ENCODE measurements around the gene KRT15. TPM values are rescaled to one million over a fixed set of nuclear protein-coding genes. Genes with fewer than 3 reads are reported as not detected.

Gene KRT15
- total and polyA plus RNA-seq, 9 of the 15 experiments (the other 6 are each of a cell fraction or from before 2014, with no cell fraction given) = 0.28 to 4.4 (median 0.56) TPM

DNA sequence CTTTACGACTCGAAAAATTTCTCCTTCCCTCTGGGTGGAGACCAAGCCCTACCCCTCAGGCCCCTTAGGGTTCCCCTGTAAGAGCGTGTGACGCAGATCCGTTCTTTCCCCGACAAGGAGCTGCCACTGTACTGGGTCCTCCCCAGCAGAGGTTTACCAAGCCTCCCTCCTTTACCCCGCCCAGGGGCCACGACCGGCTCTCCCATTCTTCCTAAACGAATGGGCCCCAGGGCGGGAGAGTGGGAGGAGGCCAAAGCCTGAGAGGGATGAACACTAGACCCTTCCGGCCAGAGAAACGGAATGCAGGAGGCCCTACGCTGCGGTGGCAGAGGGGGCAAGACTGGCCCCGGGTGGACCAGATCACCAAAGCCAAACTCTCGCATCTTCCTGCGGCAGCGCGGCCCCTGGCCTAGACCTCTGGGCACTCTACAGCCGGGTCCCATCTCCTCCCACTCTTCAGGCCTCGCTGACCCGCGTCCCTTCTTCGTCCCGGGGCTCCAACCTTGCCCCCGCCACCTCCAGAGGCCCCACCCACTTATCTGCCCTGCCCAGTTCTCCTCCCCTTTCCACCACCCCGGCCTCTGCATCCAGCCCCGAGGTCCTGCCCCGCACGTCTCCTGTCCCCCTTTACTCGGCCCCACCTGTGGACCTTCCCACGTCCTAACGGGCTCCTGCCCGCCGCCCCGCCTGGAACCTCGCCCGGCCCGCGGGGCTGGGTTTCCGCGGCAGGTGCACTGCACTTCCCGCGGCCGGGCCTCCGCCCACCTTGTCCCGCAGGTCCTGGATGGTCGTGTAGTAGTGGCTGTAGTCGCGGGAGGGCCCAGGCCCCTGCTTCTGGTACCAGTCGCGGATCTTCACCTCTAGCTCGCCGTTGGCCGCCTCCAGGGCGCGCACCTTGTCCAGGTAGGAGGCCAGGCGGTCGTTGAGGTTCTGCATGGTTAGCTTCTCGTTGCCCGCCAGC is 8.7 kb upstream of the KRT15 start (continued):
- TF ChIP-seq, protein P1, sequence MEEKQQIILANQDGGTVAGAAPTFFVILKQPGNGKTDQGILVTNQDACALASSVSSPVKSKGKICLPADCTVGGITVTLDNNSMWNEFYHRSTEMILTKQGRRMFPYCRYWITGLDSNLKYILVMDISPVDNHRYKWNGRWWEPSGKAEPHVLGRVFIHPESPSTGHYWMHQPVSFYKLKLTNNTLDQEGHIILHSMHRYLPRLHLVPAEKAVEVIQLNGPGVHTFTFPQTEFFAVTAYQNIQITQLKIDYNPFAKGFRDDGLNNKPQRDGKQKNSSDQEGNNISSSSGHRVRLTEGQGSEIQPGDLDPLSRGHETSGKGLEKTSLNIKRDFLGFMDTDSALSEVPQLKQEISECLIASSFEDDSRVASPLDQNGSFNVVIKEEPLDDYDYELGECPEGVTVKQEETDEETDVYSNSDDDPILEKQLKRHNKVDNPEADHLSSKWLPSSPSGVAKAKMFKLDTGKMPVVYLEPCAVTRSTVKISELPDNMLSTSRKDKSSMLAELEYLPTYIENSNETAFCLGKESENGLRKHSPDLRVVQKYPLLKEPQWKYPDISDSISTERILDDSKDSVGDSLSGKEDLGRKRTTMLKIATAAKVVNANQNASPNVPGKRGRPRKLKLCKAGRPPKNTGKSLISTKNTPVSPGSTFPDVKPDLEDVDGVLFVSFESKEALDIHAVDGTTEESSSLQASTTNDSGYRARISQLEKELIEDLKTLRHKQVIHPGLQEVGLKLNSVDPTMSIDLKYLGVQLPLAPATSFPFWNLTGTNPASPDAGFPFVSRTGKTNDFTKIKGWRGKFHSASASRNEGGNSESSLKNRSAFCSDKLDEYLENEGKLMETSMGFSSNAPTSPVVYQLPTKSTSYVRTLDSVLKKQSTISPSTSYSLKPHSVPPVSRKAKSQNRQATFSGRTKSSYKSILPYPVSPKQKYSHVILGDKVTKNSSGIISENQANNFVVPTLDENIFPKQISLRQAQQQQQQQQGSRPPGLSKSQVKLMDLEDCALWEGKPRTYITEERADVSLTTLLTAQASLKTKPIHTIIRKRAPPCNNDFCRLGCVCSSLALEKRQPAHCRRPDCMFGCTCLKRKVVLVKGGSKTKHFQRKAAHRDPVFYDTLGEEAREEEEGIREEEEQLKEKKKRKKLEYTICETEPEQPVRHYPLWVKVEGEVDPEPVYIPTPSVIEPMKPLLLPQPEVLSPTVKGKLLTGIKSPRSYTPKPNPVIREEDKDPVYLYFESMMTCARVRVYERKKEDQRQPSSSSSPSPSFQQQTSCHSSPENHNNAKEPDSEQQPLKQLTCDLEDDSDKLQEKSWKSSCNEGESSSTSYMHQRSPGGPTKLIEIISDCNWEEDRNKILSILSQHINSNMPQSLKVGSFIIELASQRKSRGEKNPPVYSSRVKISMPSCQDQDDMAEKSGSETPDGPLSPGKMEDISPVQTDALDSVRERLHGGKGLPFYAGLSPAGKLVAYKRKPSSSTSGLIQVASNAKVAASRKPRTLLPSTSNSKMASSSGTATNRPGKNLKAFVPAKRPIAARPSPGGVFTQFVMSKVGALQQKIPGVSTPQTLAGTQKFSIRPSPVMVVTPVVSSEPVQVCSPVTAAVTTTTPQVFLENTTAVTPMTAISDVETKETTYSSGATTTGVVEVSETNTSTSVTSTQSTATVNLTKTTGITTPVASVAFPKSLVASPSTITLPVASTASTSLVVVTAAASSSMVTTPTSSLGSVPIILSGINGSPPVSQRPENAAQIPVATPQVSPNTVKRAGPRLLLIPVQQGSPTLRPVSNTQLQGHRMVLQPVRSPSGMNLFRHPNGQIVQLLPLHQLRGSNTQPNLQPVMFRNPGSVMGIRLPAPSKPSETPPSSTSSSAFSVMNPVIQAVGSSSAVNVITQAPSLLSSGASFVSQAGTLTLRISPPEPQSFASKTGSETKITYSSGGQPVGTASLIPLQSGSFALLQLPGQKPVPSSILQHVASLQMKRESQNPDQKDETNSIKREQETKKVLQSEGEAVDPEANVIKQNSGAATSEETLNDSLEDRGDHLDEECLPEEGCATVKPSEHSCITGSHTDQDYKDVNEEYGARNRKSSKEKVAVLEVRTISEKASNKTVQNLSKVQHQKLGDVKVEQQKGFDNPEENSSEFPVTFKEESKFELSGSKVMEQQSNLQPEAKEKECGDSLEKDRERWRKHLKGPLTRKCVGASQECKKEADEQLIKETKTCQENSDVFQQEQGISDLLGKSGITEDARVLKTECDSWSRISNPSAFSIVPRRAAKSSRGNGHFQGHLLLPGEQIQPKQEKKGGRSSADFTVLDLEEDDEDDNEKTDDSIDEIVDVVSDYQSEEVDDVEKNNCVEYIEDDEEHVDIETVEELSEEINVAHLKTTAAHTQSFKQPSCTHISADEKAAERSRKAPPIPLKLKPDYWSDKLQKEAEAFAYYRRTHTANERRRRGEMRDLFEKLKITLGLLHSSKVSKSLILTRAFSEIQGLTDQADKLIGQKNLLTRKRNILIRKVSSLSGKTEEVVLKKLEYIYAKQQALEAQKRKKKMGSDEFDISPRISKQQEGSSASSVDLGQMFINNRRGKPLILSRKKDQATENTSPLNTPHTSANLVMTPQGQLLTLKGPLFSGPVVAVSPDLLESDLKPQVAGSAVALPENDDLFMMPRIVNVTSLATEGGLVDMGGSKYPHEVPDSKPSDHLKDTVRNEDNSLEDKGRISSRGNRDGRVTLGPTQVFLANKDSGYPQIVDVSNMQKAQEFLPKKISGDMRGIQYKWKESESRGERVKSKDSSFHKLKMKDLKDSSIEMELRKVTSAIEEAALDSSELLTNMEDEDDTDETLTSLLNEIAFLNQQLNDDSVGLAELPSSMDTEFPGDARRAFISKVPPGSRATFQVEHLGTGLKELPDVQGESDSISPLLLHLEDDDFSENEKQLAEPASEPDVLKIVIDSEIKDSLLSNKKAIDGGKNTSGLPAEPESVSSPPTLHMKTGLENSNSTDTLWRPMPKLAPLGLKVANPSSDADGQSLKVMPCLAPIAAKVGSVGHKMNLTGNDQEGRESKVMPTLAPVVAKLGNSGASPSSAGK (IDR thresholded peaks at IDR 0.05) = no peak
